Measurements from ENCODE around the gene ERG.

- TF ChIP-seq CTCF (conservative IDR thresholded peaks at IDR 0.05; ENCODE audit: low read length) (no peak), EZH2phosphoT487 (IDR thresholded peaks at IDR 0.05; ENCODE audit: borderline replicate concordance, low read depth, low read length) (no peak)
Observed at GRCh38 chr21:38533887-38534286, 35.6 kb upstream of the ERG start.

All from OCI-LY7 (cell line).